Heart left ventricle (tissue), 16 donors: Measurements from ENCODE around the gene DIAPH3. TPM values are rescaled to one million over a fixed set of nuclear protein-coding genes. Genes with fewer than 3 reads are reported as not detected.
"Not testable (repeated sequence)": the region's sequence is repeated elsewhere in the genome, so short reads cannot be mapped to it uniquely, and the experiment has no call there.

ENCODE experiments used
- ATAC-seq, 4 donors: fragments of 200-7000 bp; cut with Tn5 transposase; one replicate each; pipeline ENCODE4 v1.9.1; 2020 to 2022; ENCODE audit warnings: moderate library complexity in 4 of 4, mild to moderate bottlenecking in 3 of 4, moderate number of reproducible peaks in 1 of 4
- DNase-seq, 5 donors: peaks; one replicate each; pipeline ENCODE4 v3.0.0-alpha.2; 2020
- H3K27ac ChIP-seq, 12 donors: fragments of 200-600 bp; sonication (generic) in 4 of 12; one replicate each; pipeline versions ENCODE4 v1.5.0 to v1.8.0; 2016 to 2022; ENCODE audit warnings: mild to moderate bottlenecking in 2 of 12
- H3K27me3 ChIP-seq, 9 donors: fragments of 200-600 bp; sonication (generic) in 2 of 9; one replicate each; pipeline versions ENCODE4 v1.5.1 to v1.8.0; 2016 to 2022; ENCODE audit warnings: mild to moderate bottlenecking in 3 of 9
- H3K36me3 ChIP-seq, 9 donors: fragments of 200-600 bp; sonication (generic) in 2 of 9; one replicate each; pipeline versions ENCODE4 v1.5.0 to v1.8.0; 2018 to 2022; ENCODE audit warnings: mild to moderate bottlenecking in 2 of 9
- H3K4me1 ChIP-seq, 12 donors: fragments of 200-600 bp; sonication (generic) in 4 of 12; one replicate each; pipeline versions ENCODE4 v1.5.0 to v1.8.0; 2016 to 2022; ENCODE audit warnings: mild to moderate bottlenecking in 3 of 12
- H3K4me3 ChIP-seq, 12 donors: fragments of 200-600 bp; sonication (generic) in 4 of 12; one replicate each; pipeline versions ENCODE4 v1.5.0 to v1.8.0; 2017 to 2022; ENCODE audit warnings: mild to moderate bottlenecking in 9 of 12, moderate library complexity in 4 of 12
- H3K9me3 ChIP-seq, 12 donors: fragments of 200-600 bp; sonication (generic) in 4 of 12; one replicate each; pipeline versions ENCODE4 v1.5.0 to v1.8.0; 2016 to 2022; ENCODE audit warnings: mild to moderate bottlenecking in 1 of 12
- POLR2A ChIP-seq, 2 donors: fragments of 450-650 bp; IDR thresholded peaks; one replicate each; pipeline ENCODE4 v1.6.1; 2017; ENCODE audit warnings: antibody characterized with exemption in 2 of 2, mild to moderate bottlenecking in 2 of 2, moderate library complexity in 2 of 2
- WGBS, 4 donors: extraction: QIAGEN DNeasy Blood & Tissue Kit in 2 of 4; methylation state at CpG; one replicate each; pipeline versions ENCODE4 v1.1.5 to v1.1.7; 2013 to 2018; 5-methylcytosine and 5-hydroxymethylcytosine counted together
- intact Hi-C, 10 donors: fragments of 100-400 bp; cut with DNase I; formaldehyde crosslinking; loops; one replicate each; pipeline versions ENCODE4 v1.11.1 to v1.14.2; 2022
- polyA plus RNA-seq, 2 donors: library from polyadenylated mRNA; stranded (reverse); fragments of 200-250 nt; gene quantifications; one replicate each; pipeline ENCODE4 v1.2.3, GENCODE V29; 2013
- total RNA-seq, 9 donors: library from RNA; depleted of rRNA in 2 of 9; stranded (reverse); fragments of >200 nt in 2 of 9; fragmentation: NEBNext Ultra II Directional in 3 of 9; extraction: Animal tissue kit (Norgen Biotek cat#: 25700) in 3 of 9; gene quantifications; one replicate each; pipeline versions ENCODE4 v1.1.0 to v1.2.4, GENCODE V29; 2016 to 2023
- TF ChIP-seq, protein P1 (sequence below), 12 donors: fragments of 200-600 bp; sonication (generic) in 4 of 12; IDR thresholded peaks; one replicate each; pipeline versions ENCODE4 v1.5.0 to v1.8.0; 2018 to 2022; ENCODE audit warnings: antibody characterized with exemption in 12 of 12, mild to moderate bottlenecking in 5 of 12
- donor health status: ischemic (EF 13 %, LVEDD 7.1; RV severe dilation, severe dysfunction).
- donor health status: healthy with polysubstance abuse.
- donor health status: DM: no; HTN: yes; CAD: no.
- donor health status: DM: no; HTN: no; CAD: no.
- donor health status: ischemic (EF 25% LVEDD 6.9; RV normal size, moderate dysfunction).
- donor health status: ischemic (EF 25% LVEDD 5.7; RV mildly dilated, moderate dysfunction).
- donor health status: healthy.
- donor health status: DM: yes; HTN: yes; CAD: no.
- donor health status: ischemic (EF 35%, LVEDD 5.7; RV mildly dilated, moderate dysfunction).
- donor health status: nonischemic (EF 11% LVEDD 7.7; RV severe dilation, severe dysfunction).
- donor health status: DM: yes; HTN: yes; CAD: no.
- donor health status: PGD.
- donor health status: ischemic (EF 29% LVEDD 5.4; RV normal size, mild dysfunction).
- donor health status: nonischemic (EF 23%, LVEDD 6.1; RV moderate dilation, normal function).

DIAPH3 gene
- total and polyA plus RNA-seq, 11 donors = 0.03 to 3.2 (median 0.19) TPM

DNA sequence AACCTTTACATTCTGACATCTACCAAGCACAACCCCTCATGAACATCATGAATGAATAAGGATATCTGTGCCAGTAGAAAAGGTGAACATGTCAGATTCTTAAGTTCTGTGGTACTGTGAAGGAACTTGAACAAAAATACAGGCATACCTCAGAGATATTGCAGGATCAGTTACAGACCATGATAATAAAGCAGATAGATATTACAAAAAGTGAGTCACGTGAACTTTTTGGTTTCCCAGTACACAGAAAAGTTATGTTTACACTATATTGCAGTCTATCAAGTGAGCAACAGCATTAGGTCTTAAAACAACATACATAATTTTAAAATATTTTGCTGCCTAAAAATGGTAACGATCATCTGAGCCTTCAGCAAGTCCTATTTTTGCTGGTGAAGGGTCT, 101.2 kb downstream of the DIAPH3 start:
- Histone ChIP-seq H3K4me3 (no peak overlapping the region), H3K4me1 (no peaks in the 10 kb centered on the region), H3K9me3 (no peaks in the 10 kb centered on the region), H3K27ac (no peak overlapping the region), H3K36me3 (no peaks in the 10 kb centered on the region), H3K27me3 (no peaks in the 10 kb centered on the region)
- intact Hi-C loops = no loop called here
- DNase-seq = no peak
- ATAC-seq = no peak
- TF ChIP-seq POLR2A (IDR thresholded peaks at IDR 0.05) = no peak
- TF ChIP-seq, protein P1, sequence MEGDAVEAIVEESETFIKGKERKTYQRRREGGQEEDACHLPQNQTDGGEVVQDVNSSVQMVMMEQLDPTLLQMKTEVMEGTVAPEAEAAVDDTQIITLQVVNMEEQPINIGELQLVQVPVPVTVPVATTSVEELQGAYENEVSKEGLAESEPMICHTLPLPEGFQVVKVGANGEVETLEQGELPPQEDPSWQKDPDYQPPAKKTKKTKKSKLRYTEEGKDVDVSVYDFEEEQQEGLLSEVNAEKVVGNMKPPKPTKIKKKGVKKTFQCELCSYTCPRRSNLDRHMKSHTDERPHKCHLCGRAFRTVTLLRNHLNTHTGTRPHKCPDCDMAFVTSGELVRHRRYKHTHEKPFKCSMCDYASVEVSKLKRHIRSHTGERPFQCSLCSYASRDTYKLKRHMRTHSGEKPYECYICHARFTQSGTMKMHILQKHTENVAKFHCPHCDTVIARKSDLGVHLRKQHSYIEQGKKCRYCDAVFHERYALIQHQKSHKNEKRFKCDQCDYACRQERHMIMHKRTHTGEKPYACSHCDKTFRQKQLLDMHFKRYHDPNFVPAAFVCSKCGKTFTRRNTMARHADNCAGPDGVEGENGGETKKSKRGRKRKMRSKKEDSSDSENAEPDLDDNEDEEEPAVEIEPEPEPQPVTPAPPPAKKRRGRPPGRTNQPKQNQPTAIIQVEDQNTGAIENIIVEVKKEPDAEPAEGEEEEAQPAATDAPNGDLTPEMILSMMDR (IDR thresholded peaks at IDR 0.05) = no peak
- 88 to 96% (median 92%) methylated on average over 2 of the region's 2 CpGs for WGBS, 4 donors

DNA sequence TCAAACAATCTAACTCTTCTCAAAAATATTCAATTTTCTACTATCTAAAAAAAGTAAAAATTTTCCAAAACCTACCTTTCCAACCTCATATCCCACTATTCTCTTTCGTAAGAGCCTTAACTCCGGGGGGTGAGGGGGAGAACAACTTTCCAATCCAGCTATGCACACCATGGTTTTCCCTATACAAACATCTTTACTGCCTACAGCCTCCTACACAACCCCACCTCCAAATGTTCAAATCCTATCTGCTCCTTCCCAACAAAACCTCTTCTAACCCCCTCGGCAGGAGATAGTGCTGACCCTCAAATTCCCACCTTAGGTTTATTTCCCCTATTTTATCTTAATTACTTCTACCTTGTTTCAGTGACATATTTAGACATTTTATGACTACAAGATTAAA, 102.0 kb downstream of the DIAPH3 start:
- 89 to 95% (median 92%) methylated on average over 3 of the region's 3 CpGs for WGBS, 4 donors

DNA sequence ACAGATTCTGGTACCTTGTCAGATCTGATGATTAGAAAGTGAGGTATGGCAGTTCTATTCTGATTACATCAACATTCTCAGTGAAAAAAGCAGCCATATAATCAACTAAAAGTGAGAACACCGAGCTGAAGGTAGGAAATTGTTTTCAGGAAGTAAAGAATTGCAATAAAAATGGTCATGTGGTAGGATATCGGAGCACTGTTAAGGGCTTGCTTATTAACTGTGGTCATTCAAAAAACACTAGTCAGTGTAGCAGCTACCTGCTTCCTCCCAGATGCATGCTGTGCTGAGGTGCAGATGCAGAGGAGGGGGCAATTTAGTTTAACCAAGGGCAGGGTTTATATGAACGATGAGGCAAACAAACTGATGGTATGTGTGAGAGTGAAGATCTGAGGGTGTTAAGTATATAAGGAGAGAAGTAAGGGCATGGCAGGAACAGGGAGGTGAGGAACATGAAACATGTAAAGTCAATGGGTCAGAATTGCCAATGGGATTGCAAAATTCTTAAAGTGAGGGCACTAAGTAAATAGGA, 111.9 kb downstream of the DIAPH3 start:
- H3K36me3 ChIP-seq = no peaks in the 10 kb centered on the region
- intact Hi-C loops = no loop called here
- no peak for DNase-seq
- no peak overlapping the region for H3K27ac ChIP-seq
- TF ChIP-seq POLR2A (IDR thresholded peaks at IDR 0.05) = no peak
- TF ChIP-seq, protein P1 (IDR thresholded peaks at IDR 0.05) = no peak
- H3K4me1 ChIP-seq = no peaks in the 10 kb centered on the region
- no peak overlapping the region for H3K4me3 ChIP-seq
- WGBS, 4 donors = 80 to 90% (median 83%) methylated on average over 3 of the region's 3 CpGs
- H3K9me3 ChIP-seq = no peaks in the 10 kb centered on the region
- ATAC-seq = no peak
- no peaks in the 10 kb centered on the region for H3K27me3 ChIP-seq

More for the DNA sequence above, 102.0 kb downstream of the DIAPH3 start:
- ATAC-seq = no peak
- Histone ChIP-seq H3K4me1 (no peaks in the 10 kb centered on the region), H3K27me3 (no peaks in the 10 kb centered on the region), H3K36me3 (no peaks in the 10 kb centered on the region), H3K4me3 (no peak overlapping the region), H3K27ac (no peak overlapping the region), H3K9me3 (no peaks in the 10 kb centered on the region)
- intact Hi-C loops = no loop called here
- TF ChIP-seq, protein P1 (IDR thresholded peaks at IDR 0.05) = no peak
- no peak for TF ChIP-seq POLR2A (IDR thresholded peaks at IDR 0.05)
- DNase-seq = no peak

DNA sequence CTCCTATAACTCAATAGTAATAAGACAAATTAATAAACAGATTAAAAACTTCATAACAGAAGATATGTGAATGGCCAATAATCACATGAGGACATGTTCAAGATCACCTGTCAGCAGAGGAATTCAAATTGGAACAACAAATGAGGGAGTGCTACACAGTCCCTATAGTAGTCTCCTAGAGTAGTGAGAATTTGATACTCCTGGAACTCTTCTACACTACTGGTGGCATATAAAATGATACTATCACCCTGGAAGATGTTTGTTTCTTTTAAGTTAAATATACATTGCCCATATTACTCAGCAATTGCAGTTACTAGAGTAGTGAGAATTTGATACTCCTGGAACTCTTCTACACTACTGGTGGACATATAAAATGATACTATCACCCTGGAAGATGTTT, 115.4 kb downstream of the DIAPH3 start:
- H3K27ac ChIP-seq, ATAC-seq, DNase-seq, H3K4me1 ChIP-seq, H3K27me3 ChIP-seq, H3K9me3 ChIP-seq, intact Hi-C loops, H3K36me3 ChIP-seq, H3K4me3 ChIP-seq: not testable (repeated sequence)

DNA sequence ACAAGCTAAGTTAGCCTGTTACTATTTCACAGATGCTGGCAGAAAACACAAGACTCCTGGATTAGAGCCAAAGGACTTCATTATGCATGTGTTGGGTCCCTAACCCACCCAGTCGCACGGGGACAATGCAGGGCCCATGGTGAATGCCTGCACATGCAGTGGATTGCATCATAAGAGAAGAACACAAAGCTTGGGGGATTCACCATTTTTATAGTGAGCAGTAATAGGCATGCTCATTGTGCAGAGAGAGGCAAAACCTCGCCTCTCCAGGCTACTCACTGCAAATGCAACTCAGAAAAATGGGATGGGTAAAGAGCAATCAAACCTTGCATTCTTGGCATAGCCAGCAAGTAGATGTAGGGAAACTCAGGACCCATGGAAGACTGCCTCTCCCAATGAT, 115.8 kb downstream of the DIAPH3 start:
- Histone ChIP-seq H3K36me3 (no peaks in the 10 kb centered on the region), H3K9me3 (no peaks in the 10 kb centered on the region), H3K4me1 (no peaks in the 10 kb centered on the region), H3K4me3 (no peak overlapping the region), H3K27me3 (no peaks in the 10 kb centered on the region), H3K27ac (no peak overlapping the region)
- ATAC-seq (no peak), DNase-seq (no peak)
- intact Hi-C loops = no loop called here
- TF ChIP-seq POLR2A (IDR thresholded peaks at IDR 0.05) = no peak
- TF ChIP-seq, protein P1 (IDR thresholded peaks at IDR 0.05) = no peak
- 59 to 77% (median 65%) methylated on average over 3 of the region's 3 CpGs for WGBS, 4 donors
